ENCODE measurements around the gene PASK. TPM values are rescaled to one million over a fixed set of nuclear protein-coding genes. Genes with fewer than 3 reads are reported as not detected.

PASK gene
- total RNA-seq, 1 donor from 2014 or later: 10.5 TPM

DNA sequence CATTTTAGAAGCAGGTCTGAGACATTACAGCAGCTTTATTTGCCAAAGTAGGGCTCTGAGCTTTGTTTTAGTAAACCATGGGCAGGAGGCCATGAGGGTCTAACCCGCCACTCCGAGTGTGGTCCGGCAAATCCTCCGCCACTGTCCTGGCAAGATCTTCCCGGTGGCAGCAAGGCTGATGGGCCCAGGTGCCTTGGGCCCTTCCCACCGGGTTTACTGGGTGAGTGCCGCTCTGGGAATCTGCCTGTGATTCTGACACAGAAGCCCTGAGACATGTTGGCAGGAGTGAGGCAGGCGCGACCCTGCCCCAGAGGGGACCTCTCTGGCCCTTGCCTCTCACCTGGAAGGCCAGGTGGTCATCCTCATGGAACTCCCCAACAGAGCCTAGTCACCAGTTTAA lies 77.1 kb downstream of the PASK start:
- TF ChIP-seq, protein P1, sequence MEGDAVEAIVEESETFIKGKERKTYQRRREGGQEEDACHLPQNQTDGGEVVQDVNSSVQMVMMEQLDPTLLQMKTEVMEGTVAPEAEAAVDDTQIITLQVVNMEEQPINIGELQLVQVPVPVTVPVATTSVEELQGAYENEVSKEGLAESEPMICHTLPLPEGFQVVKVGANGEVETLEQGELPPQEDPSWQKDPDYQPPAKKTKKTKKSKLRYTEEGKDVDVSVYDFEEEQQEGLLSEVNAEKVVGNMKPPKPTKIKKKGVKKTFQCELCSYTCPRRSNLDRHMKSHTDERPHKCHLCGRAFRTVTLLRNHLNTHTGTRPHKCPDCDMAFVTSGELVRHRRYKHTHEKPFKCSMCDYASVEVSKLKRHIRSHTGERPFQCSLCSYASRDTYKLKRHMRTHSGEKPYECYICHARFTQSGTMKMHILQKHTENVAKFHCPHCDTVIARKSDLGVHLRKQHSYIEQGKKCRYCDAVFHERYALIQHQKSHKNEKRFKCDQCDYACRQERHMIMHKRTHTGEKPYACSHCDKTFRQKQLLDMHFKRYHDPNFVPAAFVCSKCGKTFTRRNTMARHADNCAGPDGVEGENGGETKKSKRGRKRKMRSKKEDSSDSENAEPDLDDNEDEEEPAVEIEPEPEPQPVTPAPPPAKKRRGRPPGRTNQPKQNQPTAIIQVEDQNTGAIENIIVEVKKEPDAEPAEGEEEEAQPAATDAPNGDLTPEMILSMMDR (IDR thresholded peaks at IDR 0.05): no peak
- DNase-seq (ENCODE audit: extremely low spot score, unreplicated experiment): peak; percentile 76
- no peaks in the 10 kb centered on the region for H3K9me3 Mint-ChIP-seq (ENCODE audit: unreplicated experiment)
- no peak overlapping the region for H3K4me3 Mint-ChIP-seq (ENCODE audit: unreplicated experiment)
- H3K4me1 Mint-ChIP-seq (ENCODE audit: unreplicated experiment): no peaks in the 10 kb centered on the region
- peaks cover 4% of the 10 kb centered on the region for H3K36me3 Mint-ChIP-seq (ENCODE audit: unreplicated experiment)
- H3K27me3 Mint-ChIP-seq (ENCODE audit: unreplicated experiment): peaks cover 7% of the 10 kb centered on the region
- H3K27ac Mint-ChIP-seq (ENCODE audit: unreplicated experiment): no peak overlapping the region

DNA sequence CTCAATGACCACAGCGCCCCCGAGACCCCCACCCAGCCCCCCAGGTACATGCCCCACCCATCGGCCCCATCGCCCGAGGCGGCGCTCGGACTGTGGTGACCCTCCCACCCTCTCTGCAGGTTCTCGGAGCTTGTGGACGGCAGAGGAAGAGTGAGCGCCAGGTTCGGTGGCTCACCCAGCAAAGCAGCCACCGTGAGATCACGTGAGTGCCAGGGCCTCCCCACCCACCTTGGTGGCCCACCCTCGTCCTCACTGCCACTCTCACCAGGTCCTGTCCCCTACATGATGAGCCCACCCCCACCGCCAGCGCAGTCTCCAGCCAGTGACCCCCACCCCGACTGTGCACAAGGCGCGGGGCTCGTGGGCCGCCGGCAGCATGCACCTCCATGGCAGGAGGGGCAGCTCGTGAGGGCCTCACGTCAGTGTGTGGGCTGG lies 77.6 kb downstream of the PASK start:
- TF ChIP-seq, protein P1 (IDR thresholded peaks at IDR 0.05): no peak
- H3K9me3 Mint-ChIP-seq (ENCODE audit: unreplicated experiment): no peaks in the 10 kb centered on the region
- peaks cover 7% of the 10 kb centered on the region for H3K27me3 Mint-ChIP-seq (ENCODE audit: unreplicated experiment)
- peaks cover 4% of the 10 kb centered on the region for H3K36me3 Mint-ChIP-seq (ENCODE audit: unreplicated experiment)
- DNase-seq (ENCODE audit: extremely low spot score, unreplicated experiment): peak; percentile 75
- no peak overlapping the region for H3K4me3 Mint-ChIP-seq (ENCODE audit: unreplicated experiment)
- H3K27ac Mint-ChIP-seq (ENCODE audit: unreplicated experiment): no peak overlapping the region
- no peaks in the 10 kb centered on the region for H3K4me1 Mint-ChIP-seq (ENCODE audit: unreplicated experiment)

DNA sequence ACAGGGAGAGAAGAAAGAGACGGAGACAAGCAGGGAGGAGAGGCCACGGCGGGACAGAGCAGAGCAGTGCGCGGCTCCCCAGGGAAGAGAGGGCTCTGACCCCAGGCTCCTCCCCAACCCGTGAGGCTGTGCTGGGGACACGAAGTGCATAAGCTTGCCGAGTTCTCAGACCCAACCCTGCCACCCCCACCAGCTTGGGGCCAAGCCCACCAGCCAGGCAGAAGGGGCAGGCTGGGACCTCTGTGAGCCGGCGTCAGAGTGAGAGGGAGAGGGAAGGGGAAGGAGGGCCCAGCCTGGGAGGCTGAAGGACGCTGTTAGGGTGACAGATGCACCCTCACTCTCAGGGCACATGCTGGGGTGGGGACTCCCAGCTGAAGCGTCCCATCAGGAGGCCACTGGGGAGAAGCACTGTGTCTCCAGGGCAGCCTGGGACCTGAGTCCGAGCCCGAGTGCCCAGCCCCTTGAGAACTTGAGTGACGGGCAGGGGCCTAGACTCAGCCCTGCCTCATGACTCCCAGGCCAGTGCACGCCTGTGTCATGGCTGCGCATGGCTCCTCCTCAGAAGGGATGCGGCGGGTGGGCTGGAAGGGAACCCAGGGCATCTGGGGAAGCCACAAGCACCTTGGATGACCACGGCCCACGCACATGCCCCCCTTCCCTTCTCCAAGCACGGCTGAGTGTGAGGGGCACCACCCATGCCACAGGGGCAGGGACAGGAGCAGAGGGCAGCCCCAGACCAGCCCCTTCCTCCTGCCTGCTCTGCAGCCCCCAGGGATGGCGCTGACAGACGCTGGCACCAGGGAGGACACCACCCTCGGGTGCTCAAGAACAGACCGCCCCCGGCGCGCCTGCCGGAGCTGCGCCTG lies 78.2 kb downstream of the PASK start:
- peaks cover 4% of the 10 kb centered on the region for H3K36me3 Mint-ChIP-seq (ENCODE audit: unreplicated experiment)
- no peaks in the 10 kb centered on the region for H3K4me1 Mint-ChIP-seq (ENCODE audit: unreplicated experiment)
- peak; percentile 82 for DNase-seq (ENCODE audit: extremely low spot score, unreplicated experiment)
- H3K27ac Mint-ChIP-seq (ENCODE audit: unreplicated experiment): no peak overlapping the region
- TF ChIP-seq, protein P1 (IDR thresholded peaks at IDR 0.05): no peak
- H3K9me3 Mint-ChIP-seq (ENCODE audit: unreplicated experiment): no peaks in the 10 kb centered on the region
- no peak overlapping the region for H3K4me3 Mint-ChIP-seq (ENCODE audit: unreplicated experiment)
- H3K27me3 Mint-ChIP-seq (ENCODE audit: unreplicated experiment): peaks cover 7% of the 10 kb centered on the region

DNA sequence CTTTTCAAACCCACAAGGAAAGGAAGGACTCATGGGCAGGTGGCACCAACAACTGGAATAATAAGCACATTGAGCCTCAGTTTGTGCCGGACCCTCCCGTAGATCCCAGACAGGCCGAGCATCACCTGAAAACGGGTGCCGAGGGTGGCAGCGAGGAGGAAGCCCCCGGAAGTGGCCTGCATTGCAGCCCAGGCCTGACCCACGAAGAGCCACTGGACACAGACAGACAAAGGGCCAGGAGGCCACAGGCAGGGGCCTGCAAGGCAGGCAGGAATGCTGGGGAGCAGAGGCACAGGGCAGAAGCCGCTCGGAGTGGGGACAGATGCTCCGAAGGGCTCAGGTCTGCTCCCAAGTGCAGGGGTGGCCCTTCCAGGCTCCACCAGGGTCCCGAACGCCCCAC lies 78.9 kb downstream of the PASK start:
- no peaks in the 10 kb centered on the region for H3K9me3 Mint-ChIP-seq (ENCODE audit: unreplicated experiment)
- H3K4me3 Mint-ChIP-seq (ENCODE audit: unreplicated experiment): no peak overlapping the region
- no peaks in the 10 kb centered on the region for H3K4me1 Mint-ChIP-seq (ENCODE audit: unreplicated experiment)
- DNase-seq (ENCODE audit: extremely low spot score, unreplicated experiment): peak; percentile 69
- TF ChIP-seq, protein P1 (IDR thresholded peaks at IDR 0.05): no peak
- no peak overlapping the region for H3K27ac Mint-ChIP-seq (ENCODE audit: unreplicated experiment)
- peaks cover under 1% of the 10 kb centered on the region for H3K36me3 Mint-ChIP-seq (ENCODE audit: unreplicated experiment)
- peaks cover 7% of the 10 kb centered on the region for H3K27me3 Mint-ChIP-seq (ENCODE audit: unreplicated experiment)

DNA sequence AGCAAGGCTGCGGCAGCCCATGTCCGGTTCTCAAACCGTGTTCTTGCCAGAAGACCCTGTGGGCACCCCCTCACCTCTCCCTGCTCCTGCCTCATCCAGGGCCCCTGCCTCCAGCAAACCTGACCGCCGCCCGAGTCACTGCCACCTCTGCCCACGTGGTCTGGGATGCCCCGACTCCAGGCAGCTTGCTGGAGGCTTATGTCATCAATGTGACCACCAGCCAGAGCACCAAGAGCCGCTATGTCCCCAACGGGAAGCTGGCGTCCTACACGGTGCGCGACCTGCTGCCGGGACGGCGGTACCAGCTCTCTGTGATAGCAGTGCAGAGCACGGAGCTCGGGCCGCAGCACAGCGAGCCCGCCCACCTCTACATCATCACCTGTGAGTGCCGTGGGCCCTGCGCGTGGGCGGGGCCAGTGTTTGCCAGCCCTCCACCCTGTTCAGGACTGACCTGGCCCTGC lies 79.4 kb downstream of the PASK start:
- peak; percentile 84 for DNase-seq (ENCODE audit: extremely low spot score, unreplicated experiment)
- Mint-ChIP-seq H3K9me3 (ENCODE audit: unreplicated experiment) (no peaks in the 10 kb centered on the region), H3K27me3 (ENCODE audit: unreplicated experiment) (peaks cover 7% of the 10 kb centered on the region), H3K4me3 (ENCODE audit: unreplicated experiment) (no peak overlapping the region), H3K4me1 (ENCODE audit: unreplicated experiment) (no peaks in the 10 kb centered on the region), H3K36me3 (ENCODE audit: unreplicated experiment) (no peaks in the 10 kb centered on the region), H3K27ac (ENCODE audit: unreplicated experiment) (no peak overlapping the region)
- TF ChIP-seq, protein P1 (IDR thresholded peaks at IDR 0.05): no peak

Measured in osteocyte (in vitro differentiated cells).